LoVo (cell line): Measurements from ENCODE around the gene FAM117A.
"Not testable (repeated sequence)": the region's sequence is repeated elsewhere in the genome, so short reads cannot be mapped to it uniquely, and the experiment has no call there.

Experiments used
- DNase-seq: peaks from one replicate; pipeline ENCODE4 v3.0.0-alpha.2; 2016; ENCODE audit warnings: low spot score

Gene FAM117A

DNA sequence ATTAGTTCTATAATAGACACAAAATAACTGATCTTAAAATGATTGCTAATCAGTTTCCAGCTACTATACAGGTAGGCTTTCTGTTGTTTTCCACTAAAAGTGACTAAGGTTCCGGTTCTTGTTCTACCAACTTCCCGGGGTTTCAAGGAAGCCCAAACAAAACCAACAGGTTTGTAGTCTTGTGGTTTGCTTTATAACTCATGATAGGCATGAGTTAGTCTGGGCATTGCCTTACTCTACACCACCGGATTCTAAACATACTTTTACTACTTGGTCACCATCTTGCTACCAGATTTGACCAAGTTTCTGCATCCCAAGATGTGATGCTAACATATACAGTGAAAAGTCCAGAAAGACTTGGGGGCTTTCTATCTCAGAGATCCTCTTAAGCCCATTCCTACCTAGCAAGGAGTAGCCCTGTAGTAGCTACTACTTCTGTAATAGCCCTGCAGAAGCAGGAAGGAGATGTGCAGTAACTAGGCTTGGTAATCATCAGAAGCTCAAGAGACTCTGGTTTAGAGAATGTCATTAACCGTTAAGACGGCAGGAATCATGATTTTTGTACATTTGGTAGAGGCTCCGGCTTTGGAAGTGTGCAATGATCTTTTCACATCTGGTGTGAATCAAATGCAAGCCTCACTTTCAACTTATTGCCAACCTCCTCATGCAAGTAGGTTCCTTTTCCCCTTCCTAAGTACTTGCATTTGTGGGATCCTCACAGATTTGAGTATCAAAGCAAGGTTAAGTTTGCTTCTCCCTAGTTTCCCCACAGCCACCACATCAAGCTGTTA lies 1.6 kb downstream of the FAM117A start:
- no peak for DNase-seq

DNA sequence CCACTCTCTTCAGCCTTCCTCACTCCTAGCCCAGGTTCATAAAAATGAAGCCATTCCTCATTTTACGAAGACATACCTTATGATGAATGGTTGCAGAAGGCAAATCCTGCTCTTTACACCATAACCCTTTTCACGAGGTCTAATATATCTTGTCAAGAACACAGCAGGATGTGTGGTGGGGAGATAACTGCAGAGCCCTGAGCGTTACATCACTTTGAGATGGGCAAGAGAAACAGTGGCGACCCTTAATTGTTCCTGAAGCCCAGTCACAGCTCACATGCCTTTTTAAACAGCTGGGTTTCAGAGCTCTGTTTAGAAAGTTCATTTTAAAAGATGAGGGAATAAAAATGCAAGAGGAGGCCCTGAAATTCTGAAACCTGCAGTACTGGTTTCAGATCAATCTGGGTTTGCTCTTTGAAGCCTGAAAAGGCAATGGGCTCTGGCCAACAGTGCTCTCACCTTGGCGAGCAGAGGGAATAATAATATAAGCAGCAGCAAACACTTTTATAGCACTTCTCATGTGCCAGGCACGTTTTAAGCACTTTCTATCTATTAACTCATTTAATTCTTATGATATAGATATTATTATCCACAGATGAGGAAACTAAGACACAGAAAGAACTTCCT lies 2.9 kb downstream of the FAM117A start:
- DNase-seq = no peak

DNA sequence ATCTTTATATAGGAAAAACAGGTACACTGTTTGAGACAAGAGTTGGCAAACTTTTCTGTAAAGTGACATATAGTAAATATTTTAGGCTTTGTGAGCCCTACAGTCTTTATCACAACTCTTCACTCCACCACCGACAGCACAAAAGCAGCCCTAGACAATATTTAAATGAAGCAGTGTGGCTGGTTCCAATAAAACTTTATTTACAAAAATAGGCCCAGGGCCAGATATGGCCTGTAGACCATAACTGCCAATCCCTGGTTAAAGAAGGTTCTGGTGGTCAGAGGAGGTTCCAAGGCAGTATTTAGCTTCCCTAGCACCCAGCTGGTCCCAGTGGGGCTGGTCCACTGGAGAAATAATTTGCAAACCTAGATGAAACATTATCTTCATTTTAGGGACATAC lies 3.6 kb downstream of the FAM117A start:
- DNase-seq = no peak

DNA sequence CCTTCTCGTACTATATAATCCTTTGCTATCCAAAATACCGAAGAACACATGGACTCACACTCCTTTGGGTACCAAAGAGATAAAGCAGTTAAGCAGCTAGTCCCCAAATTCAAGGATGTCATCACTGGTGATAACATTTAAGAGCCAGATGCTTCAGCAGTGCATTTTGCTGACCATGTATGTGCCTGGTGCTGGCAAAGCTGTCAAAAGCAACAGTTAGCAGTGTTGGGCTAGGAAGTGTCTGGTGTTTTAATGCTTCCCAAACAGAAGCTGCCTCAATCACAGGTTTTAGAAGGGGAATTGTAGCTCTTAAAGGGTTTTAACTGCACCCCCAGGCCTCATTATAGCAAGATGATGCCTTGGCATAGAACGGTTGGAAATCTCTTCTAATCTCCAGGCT lies 4.7 kb downstream of the FAM117A start:
- no peak for DNase-seq

DNA sequence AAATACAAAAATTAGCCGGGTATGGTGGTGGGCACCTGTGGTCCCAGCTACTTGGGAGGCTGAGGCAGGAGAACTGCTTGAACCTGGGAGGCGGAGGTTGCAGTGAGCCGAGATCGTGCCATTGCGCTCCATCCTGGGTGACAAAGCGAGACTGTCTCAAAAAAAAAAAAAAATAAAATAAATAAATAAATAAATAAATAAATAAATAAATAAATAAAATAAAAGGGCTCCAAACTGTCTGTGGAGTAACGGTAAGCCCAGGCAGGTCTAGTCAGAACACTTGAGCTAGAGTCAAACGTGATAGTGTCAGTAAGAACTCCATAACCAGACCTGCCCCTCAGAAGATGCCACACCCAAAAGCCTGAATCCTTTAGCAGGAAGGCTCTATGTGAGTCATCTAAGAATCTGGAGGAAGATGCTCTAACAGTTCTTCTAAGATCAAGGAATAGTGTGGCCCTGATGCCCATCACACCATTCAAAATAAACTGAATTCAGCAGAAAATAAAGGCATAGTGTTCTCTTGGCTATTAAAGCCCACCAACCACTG lies 5.4 kb downstream of the FAM117A start:
- not testable (repeated sequence) for DNase-seq

DNA sequence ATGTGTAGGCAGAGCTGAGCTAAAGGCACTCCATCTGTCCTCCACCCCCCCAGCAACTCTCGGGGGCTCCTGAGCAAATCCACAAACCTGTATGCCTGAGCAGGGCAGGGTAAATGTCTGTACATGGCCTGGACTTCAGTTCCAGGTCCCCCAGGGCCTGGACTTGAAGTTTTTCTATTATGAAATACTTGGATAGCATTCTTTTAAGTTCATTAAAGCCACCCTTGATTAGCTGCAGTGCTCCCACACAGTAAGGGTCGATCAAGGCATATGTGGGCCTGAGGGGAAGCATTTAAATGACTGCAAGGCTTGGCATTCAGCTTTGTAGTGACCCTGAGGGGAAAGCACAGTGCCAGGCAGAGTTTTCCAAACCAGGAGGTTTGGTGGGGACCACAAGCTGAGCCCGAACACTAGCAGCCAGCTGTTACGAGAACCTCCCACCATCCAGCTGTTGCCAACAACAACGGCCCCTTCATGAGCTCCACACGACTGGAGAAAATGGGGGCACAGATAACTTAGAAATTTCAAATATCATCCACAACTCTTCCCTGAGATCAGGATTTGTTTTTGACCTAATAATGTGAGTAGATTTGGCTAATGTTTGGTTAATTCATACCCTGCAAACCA lies 6.7 kb downstream of the FAM117A start:
- DNase-seq = no peak

DNA sequence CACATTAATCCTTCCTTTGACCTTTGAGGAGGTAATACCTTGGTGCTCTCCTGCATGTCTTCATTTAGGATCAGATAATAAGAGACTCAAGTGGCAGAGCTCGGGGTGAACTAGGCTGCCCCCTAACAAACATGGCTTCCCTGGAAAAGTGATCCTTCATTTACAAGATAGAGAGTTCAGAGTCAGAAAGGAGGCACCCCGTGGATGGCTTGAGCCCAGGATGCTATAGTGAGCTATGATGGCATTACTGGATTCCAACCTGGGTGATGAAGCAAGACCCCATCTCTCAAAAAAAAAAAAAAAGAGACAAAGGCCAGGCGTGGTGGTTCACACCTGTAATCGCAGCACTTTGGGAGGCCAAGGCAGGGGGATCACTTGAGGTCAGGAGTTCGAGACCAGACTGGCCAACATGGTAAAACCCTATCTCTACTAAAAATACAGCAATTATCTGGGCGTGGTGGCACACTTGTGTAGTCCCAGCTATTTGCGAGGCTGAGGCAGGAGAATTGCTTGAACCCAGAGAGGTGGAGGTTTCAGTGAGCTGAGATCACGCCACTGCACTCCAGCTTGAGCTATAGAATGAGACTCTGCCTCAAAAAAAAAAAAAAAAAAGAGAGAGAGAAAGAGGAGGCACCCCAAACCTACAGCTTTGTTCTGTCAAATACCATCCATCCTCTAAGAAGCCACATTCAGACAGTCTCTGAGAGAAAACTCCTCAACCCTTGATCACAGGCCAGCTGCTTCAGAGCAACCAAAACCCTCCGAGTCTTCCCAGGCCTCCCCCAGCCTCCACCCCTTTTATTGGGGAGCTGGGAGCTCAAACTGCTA lies 7.4 kb downstream of the FAM117A start:
- DNase-seq = no peak

DNA sequence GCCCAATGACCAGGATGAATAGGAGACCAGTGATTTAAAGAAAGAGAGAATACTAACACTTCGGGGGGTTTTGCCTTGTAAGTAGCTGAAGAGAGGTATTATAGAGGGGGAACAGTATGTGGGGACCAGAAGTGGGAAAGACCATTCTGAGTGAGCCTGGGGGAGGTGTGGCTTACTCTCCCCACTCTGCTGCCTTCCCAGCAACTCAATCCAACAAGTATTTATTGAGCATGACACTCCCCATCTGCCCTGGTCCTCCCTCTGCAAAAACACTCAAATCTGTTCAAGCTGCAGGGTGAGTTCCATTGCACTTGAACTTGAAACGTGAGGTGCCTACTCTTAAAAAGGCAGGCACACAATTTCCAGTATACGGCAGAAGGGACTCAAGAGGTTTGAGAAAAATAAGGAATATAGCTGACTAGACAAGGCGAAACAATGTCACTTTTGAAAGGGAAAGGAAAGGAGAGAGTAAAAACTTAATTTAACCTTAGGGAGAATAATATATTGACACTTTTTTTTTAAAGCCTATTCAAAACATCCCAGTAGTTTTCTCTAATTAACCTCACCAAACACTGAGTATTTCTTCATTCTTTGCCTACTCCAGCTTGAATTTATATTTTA lies 8.2 kb downstream of the FAM117A start:
- DNase-seq = no peak

DNA sequence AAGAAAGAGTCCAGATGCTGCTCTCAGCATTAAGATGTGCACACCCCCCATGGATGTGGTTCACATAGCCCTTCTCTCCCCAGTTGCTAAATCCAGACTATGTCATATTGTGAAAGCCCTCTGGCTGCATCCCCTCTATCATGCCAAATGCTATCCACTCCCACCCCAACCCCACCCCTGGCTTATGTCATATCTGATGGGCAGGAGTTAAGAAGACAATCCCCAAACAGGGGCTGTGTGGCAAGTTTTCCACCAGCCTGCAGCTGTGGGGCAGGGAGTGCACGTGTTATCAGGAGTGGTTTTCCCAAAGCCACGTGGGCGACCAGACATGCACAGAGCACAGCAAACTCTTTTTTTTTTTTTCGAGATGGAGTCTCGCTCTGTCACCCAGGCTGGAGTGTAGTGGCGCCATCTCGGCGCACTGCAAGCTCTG lies 10.0 kb downstream of the FAM117A start:
- no peak for DNase-seq

DNA sequence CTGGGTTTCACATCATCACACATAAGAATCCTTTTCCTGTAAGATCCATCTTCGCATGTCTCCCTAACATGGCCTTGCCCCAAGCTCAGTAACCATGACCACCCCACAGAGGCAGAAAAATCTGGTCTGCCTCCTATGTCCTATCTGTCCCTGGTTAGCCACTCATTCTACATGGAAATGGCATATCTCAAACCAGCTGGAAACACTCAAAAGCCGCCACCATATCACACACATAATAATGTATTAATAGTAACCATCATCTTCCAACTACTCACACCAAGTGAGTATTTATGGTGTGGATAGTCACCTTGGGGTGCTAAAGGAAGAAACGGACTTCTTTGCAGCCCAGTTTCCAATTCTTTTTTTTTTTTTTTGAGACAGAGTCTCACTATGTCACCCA lies 11.4 kb downstream of the FAM117A start:
- DNase-seq = no peak

DNA sequence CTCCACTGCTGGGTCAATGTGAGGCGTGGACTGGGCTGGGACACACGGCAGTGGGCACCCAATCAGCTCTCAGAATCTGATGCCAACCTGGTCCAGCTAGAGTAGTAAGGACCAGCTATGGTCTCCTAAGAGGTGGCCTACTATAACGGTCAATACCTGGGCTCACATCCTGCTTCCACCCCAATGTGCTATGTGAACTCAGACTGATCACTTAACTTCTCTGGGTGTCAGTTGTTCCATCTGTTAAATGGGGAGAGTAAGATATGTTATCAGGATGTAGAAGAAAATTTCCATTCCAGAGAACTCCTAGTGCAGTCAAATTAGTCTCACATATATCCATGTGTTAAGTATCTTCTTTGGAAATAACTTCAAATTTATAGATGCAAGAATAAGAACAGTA lies 14.2 kb downstream of the FAM117A start:
- DNase-seq = no peak

DNA sequence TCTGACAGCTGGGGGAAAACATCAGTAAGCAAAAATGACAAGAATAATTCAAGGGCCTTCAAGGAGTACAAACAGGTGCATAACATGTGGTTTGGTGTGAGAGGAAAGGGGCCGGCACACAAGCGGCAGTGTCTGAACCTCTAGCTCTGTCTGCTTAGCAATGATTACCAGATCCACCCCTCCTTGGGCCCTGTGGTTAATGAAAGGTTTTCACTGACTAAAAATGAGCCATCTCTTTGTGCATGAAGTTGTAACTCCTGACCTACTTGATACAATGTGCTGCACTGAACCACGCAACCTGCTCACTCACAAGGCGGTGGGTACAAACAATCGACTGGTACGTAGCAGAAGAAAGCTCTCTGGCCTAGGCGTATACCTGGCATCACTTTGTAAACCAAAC lies 15.1 kb downstream of the FAM117A start:
- DNase-seq = no peak

DNA sequence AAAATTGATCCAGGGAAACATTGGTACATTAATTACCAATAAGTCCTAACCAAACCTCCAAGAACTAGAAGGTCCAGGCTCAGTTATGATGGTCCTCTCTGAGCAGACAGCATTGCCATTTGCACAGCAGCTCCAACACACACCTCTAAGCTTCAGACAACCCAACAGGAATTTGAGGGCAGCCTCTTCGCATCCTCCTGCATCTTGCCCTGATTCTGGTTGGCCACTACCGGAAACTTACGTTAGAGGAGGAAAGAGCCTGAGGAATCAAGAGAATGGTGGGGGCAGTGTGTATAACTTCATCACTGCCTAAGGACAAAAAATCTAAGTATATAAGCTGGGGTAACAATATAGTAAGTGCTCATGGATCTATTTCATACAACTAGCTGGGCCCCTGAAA lies 15.7 kb downstream of the FAM117A start:
- no peak for DNase-seq

DNA sequence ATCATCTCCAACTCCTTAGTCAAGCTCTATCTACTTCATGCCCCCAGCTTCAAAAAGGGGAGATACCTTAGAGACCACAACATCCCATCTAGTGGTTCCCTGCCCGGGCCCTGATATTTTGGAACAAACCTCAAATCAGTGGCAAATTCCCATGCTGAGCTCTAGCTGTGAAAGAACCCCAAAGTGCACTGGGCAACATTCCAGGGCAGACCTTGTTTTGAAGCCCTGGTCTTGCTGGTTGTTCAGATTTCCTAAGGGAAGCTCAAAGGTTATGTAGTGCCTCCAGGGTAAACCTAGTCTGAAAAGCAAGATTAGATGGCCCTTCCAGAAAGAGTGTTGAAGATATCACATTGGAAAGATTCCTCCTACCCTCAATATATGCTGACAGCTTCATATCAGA lies 16.3 kb downstream of the FAM117A start:
- DNase-seq = no peak

DNA sequence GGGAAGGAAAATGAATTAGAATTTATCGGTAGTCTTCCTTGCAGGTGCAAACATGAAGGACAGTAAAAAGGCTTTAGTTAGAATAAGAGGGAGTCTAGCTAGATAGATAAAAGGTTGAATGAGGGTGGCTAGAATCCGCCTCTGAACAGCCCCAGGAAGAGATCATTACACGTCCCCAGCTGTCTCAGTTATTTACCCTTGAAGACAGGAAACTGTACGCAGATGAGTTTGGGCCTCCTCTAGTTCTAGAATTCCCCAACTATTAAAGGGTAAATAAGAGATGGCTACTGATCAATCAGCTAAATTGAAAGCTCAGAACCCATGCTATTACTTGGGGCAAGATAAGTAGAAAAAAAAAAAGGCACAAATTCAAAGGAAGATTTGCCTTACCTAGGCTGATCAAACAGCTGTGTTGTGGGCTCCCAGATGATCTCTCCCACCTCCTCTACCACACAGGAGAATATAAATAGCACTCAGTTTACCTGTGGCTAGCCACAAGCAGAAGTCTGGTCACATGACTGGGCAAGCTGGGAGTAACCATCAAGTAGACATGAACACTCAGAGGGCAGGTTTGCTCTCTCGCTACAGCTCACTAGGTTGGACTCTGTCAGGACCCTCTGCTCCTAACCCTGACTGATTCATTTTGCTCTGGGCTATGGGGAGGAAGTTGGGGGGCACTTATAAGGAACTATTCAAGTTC lies 17.0 kb downstream of the FAM117A start:
- no peak for DNase-seq

DNA sequence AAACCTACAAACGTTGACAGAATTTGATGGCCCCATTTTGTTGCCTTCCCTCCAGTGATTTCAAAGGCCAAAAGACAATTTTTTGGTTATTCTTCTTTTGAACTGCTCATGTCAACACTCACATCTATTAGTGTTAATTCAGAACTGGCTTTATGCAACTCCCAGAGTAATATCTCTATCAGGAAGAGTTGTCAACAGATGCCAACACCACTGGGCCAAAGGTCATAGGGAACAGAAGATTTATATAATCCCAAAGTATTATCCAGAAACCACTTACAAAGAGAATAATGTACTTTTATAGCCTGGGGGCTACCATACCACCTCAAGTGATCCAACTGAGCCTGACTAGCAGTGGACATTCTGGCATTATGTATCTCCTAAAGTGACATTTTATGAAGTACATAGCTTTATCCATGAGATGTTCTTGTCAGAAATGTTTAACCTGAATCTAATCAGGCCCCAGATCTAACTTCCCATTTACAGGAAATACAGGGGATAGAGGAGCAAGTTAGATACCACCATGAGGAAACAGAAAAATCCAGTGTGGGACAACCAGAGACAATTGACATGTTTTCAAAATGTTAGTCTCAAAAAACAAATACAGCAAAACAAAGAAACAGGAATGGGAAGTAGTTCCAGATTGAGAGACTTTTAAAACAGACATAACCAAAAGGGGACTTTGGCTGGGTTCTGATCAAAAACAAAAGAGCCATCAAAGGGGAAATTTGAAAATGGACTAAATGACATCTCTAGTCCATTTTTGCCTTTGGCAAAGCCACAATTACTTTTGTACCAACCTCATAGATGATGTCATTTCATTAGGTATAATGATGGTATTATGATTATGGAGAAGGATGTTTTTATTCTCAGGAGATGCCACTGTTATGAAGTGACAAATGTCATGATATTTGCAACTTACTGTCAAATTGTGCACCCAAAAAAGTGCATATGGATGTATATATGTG lies 18.5 kb downstream of the FAM117A start:
- DNase-seq = no peak

DNA sequence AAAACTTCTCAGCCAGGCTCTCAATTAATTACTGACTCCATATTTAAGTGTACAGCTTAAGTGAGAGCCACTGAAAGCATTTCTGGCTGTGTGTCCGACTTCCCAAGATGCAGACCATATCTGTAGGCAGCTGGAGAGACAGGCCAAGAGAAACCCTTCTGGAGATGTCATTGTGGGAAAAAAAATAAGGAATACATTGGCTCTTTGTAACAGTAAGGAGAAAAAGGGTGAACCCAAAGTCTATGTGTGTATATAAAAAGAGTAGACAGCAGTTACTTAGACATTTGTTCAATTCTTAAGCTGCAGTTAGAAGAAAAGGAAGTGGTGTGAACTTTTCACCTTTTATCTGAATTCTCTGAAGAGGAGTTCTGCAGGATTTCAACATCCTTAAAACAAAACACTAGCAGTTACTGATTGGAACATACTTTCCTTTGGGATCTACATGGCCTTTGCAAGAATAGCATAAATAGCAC lies 21.7 kb downstream of the FAM117A start:
- DNase-seq = no peak

DNA sequence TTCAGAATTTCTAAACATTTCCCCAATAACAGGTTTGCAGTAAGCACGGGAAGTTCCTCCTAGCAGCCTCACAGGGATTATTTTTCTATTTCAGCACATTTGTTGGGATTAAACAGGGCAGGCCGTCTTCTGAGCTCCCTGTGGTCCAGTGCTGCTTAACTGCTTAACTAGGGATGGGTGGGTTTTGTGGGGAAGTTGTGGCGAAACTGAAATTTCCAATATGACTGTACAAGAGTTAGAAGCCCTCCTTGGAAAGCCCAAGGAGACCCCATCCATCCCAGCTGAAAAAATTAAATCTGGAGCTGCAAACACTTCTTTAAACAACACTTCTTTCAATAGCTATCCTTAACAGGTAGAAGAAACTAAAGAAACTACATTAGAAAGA lies 22.2 kb downstream of the FAM117A start:
- DNase-seq = no peak

DNA sequence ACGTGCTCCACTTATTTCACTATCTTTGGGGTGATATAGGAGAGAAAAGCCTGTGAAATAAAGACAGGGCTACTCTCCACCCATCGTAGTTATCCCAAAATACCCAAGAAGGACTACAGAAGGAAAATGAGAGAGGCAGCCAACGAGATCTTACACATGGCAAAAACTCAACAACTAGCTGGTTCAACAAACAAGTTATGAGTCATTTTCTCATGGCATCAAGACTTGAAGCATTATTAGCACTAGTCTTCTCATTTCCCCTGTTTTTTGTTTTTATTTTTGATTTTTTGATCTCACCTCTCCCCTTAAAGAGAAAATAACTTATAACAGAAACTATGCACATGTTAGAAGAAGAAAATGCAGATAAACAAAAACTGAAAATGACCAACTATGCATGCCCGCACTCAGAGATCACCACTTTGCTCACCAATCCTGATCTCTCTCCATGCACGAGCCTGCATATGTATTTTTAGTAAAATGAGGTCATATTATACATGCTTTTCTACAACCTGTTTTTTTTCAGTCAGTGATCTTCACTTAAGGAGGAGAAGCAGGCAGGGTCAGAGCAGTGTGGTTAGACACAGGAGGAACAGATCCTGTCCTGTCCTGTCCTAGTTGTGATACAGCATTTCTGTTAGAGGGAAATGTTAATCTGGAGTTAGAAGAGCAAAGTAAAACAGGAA lies 22.8 kb downstream of the FAM117A start:
- no peak for DNase-seq
